H1 (cell line): ENCODE results near the gene TLR5. TPM values are rescaled to one million over a fixed set of nuclear protein-coding genes. Genes with fewer than 3 reads are reported as not detected.

Experiments used
- ATF3 ChIP-seq: IDR thresholded peaks from 2 replicates; pipeline ENCODE4 v1.6.1; 2011; ENCODE audit warnings: low read depth, mild to moderate bottlenecking, low read length; ENCODE audit not compliant: insufficient read depth
- CHD1 ChIP-seq: IDR thresholded peaks from 2 replicates; pipeline ENCODE4 v1.6.1; 2012; ENCODE audit warnings: low read depth, low read length, improper control_type of control experiment
- CTCF ChIP-seq, 3 experiments: IDR thresholded peaks; 1 replicate in 2 of 3; 2 replicates in 1 of 3; pipeline versions ENCODE4 v1.5.1 to v1.6.1; 2011; ENCODE audit warnings: low read length in 3 of 3, mild to moderate bottlenecking in 3 of 3, inconsistent platforms in 2 of 3, low read depth in 1 of 3, moderate library complexity in 1 of 3; ENCODE audit not compliant: insufficient read depth in 1 of 3; ENCODE audit errors: control extremely low read depth in 1 of 3
- HDAC6 ChIP-seq: IDR thresholded peaks from one replicate; pipeline ENCODE4 v1.7.1; 2012; ENCODE audit warnings: low read depth, mild to moderate bottlenecking, inconsistent platforms, low read length, moderate library complexity
- MAX ChIP-seq: IDR thresholded peaks from 2 replicates; pipeline ENCODE4 v1.6.1; 2012; ENCODE audit warnings: inconsistent platforms
- RXRA ChIP-seq: IDR thresholded peaks from 2 replicates; pipeline ENCODE4 v1.6.1; 2011; ENCODE audit warnings: low read depth, mild to moderate bottlenecking, low read length, moderate library complexity; ENCODE audit not compliant: insufficient read depth
- TBP ChIP-seq: IDR thresholded peaks from 2 replicates; pipeline ENCODE4 v1.6.1; 2011; ENCODE audit warnings: low read depth, low read length, improper control_type of control experiment
- polyA plus RNA-seq, 7 experiments: library from polyadenylated mRNA; depleted of rRNA in 3 of 7; stranded (reverse) in 5 of 7; unstranded in 2 of 7; fragments of >200 nt in 5 of 7; fragments of 200-250 nt in 2 of 7; gene quantifications; 1 replicate in 5 of 7; 2 replicates in 1 of 7; 4 replicates in 1 of 7; pipeline versions ENCODE4 v1.2.1 to v1.2.3, GENCODE V29; 2011 to 2013; ENCODE audit warnings: missing spikeins in 2 of 7, mixed read lengths in 2 of 7
- total RNA-seq: library from RNA; stranded (reverse); fragmentation: NEBNext Ultra II Directional; extraction: Animal tissue kit (Norgen Biotek cat#: 25700); gene quantifications from 2 replicates; pipeline ENCODE4 v1.2.1, GENCODE V29; 2021

The TLR5 gene
- total and polyA plus RNA-seq, 2 of the 8 experiments (the other 6 are each of a cell fraction or from before 2014, with no cell fraction given) = 0.35 to 0.74 TPM

GRCh38 chr1:223142269-223142668 is 779 bp downstream of the TLR5 start (continued):
- TF ChIP-seq RXRA (no peak), ATF3 (no peak), TBP (no peak), MAX (no peak), CHD1 (no peak), HDAC6 (no peak), CTCF (IDR thresholded peaks at IDR 0.05; ENCODE audit: control extremely low read depth in 1 of 3, insufficient read depth in 1 of 3, low read depth in 1 of 3, low read length in 3 of 3) (no peak)
